Nephron (organoid): ENCODE data around the gene TTC39C.
"Not testable (repeated sequence)": the region's sequence is repeated elsewhere in the genome, so short reads cannot be mapped to it uniquely, and the experiment has no call there.

ENCODE experiments used
- H3K27ac Mint-ChIP-seq, 3 experiments: 2 replicates each; pipeline ENCODE4 v1.8.0; 2020; ENCODE audit warnings: mixed read lengths in 3 of 3, mild to moderate bottlenecking in 2 of 3, moderate library complexity in 1 of 3
- H3K27me3 Mint-ChIP-seq: 2 replicates; pipeline ENCODE4 v1.8.0; 2021; ENCODE audit warnings: low read depth, mild to moderate bottlenecking, moderate library complexity, mixed read lengths
- H3K36me3 Mint-ChIP-seq: 2 replicates; pipeline ENCODE4 v1.8.0; 2020; ENCODE audit warnings: low read depth, mixed read lengths
- H3K4me1 Mint-ChIP-seq: 2 replicates; pipeline ENCODE4 v1.8.0; 2020; ENCODE audit warnings: mixed read lengths
- H3K4me3 Mint-ChIP-seq, 3 experiments: 2 replicates each; pipeline ENCODE4 v1.8.0; 2020; ENCODE audit warnings: mild to moderate bottlenecking in 3 of 3, mixed read lengths in 3 of 3, moderate library complexity in 2 of 3
- H3K9me3 Mint-ChIP-seq: 2 replicates; pipeline ENCODE4 v1.8.0; 2020; ENCODE audit warnings: mixed read lengths
- CTCF ChIP-seq, 3 experiments: fragments of 200-600 bp; sonication (generic); IDR thresholded peaks; one replicate each; pipeline ENCODE4 v1.5.0; 2021; ENCODE audit warnings: antibody characterized with exemption in 3 of 3; ENCODE audit not compliant: unreplicated experiment in 3 of 3

TTC39C gene

GRCh38 chr18:24142376-24142775 is 127.8 kb downstream of the TTC39C start:
- no peaks in the 10 kb centered on the region for H3K27me3 Mint-ChIP-seq
- H3K9me3 Mint-ChIP-seq: peaks cover 9% of the 10 kb centered on the region
- H3K4me1 Mint-ChIP-seq: no peaks in the 10 kb centered on the region
- H3K27ac Mint-ChIP-seq: no peak overlapping the region
- TF ChIP-seq CTCF (IDR thresholded peaks at IDR 0.05; ENCODE audit: unreplicated experiment in 3 of 3): no peak
- no peak overlapping the region for H3K4me3 Mint-ChIP-seq
- peaks cover 33% of the 10 kb centered on the region for H3K36me3 Mint-ChIP-seq

- not testable (repeated sequence) for H3K4me3 Mint-ChIP-seq, H3K9me3 Mint-ChIP-seq, H3K27me3 Mint-ChIP-seq, H3K27ac Mint-ChIP-seq, H3K4me1 Mint-ChIP-seq
- peaks cover 59% of the 10 kb centered on the region for H3K36me3 Mint-ChIP-seq
Measured at GRCh38 chr18:24149591-24149990, 135.0 kb downstream of the TTC39C start.

GRCh38 chr18:24153397-24153796 is 138.8 kb downstream of the TTC39C start:
- Mint-ChIP-seq H3K4me3 (no peak overlapping the region), H3K36me3 (peaks cover 48% of the 10 kb centered on the region), H3K9me3 (no peaks in the 10 kb centered on the region), H3K27ac (no peak overlapping the region), H3K4me1 (peaks cover 8% of the 10 kb centered on the region), H3K27me3 (no peaks in the 10 kb centered on the region)
- TF ChIP-seq CTCF (IDR thresholded peaks at IDR 0.05; ENCODE audit: unreplicated experiment in 3 of 3): no peak

GRCh38 chr18:24157855-24158254 is 143.3 kb downstream of the TTC39C start:
- no peaks in the 10 kb centered on the region for H3K27me3 Mint-ChIP-seq
- H3K27ac Mint-ChIP-seq: no peak overlapping the region
- peaks cover 8% of the 10 kb centered on the region for H3K4me1 Mint-ChIP-seq
- H3K4me3 Mint-ChIP-seq: no peak overlapping the region
- peaks cover 53% of the 10 kb centered on the region for H3K36me3 Mint-ChIP-seq
- no peaks in the 10 kb centered on the region for H3K9me3 Mint-ChIP-seq
- no peak for TF ChIP-seq CTCF (IDR thresholded peaks at IDR 0.05; ENCODE audit: unreplicated experiment in 3 of 3)

GRCh38 chr18:24160086-24160485 is 145.5 kb downstream of the TTC39C start:
- no peak for TF ChIP-seq CTCF (IDR thresholded peaks at IDR 0.05; ENCODE audit: unreplicated experiment in 3 of 3)
- H3K4me1 Mint-ChIP-seq: peaks cover 8% of the 10 kb centered on the region
- no peak overlapping the region for H3K4me3 Mint-ChIP-seq
- no peak overlapping the region for H3K27ac Mint-ChIP-seq
- peaks cover 63% of the 10 kb centered on the region for H3K36me3 Mint-ChIP-seq
- H3K27me3 Mint-ChIP-seq: no peaks in the 10 kb centered on the region
- no peaks in the 10 kb centered on the region for H3K9me3 Mint-ChIP-seq

- H3K36me3 Mint-ChIP-seq: peaks cover 69% of the 10 kb centered on the region
- H3K27me3 Mint-ChIP-seq: no peaks in the 10 kb centered on the region
- no peak overlapping the region for H3K4me3 Mint-ChIP-seq
- peaks cover 8% of the 10 kb centered on the region for H3K4me1 Mint-ChIP-seq
- no peak for TF ChIP-seq CTCF (IDR thresholded peaks at IDR 0.05; ENCODE audit: unreplicated experiment in 3 of 3)
- no peak overlapping the region for H3K27ac Mint-ChIP-seq
- no peaks in the 10 kb centered on the region for H3K9me3 Mint-ChIP-seq
Measured at GRCh38 chr18:24161304-24161703, 146.8 kb downstream of the TTC39C start.
